Upper lobe of left lung (tissue), 6 donors: ENCODE data around the gene PHACTR1. TPM values are rescaled to one million over a fixed set of nuclear protein-coding genes. Genes with fewer than 3 reads are reported as not detected.

Source experiments
- ATAC-seq, 2 donors: fragments of 200-7000 bp; cut with Tn5 transposase; one replicate each; pipeline ENCODE4 v1.9.1; 2022; ENCODE audit warnings: mild to moderate bottlenecking in 2 of 2, moderate library complexity in 2 of 2; ENCODE audit not compliant: low FRiP score in 2 of 2
- DNase-seq, 2 donors: peaks; one replicate each; pipeline ENCODE4 v3.0.0-alpha.2; 2019 to 2020
- H3K27ac ChIP-seq, 4 donors: fragments of 200-600 bp; sonication (generic); one replicate each; pipeline ENCODE4 v1.5.1; 2016 to 2019
- H3K27me3 ChIP-seq, 4 donors: fragments of 200-600 bp; sonication (generic); one replicate each; pipeline ENCODE4 v1.5.1; 2017 to 2019
- H3K36me3 ChIP-seq, 4 donors: fragments of 200-600 bp; sonication (generic); one replicate each; pipeline ENCODE4 v1.5.1; 2016 to 2019
- H3K4me1 ChIP-seq, 4 donors: fragments of 200-600 bp; sonication (generic); one replicate each; pipeline ENCODE4 v1.5.1; 2018 to 2019
- H3K4me3 ChIP-seq, 4 donors: fragments of 200-600 bp; sonication (generic); one replicate each; pipeline ENCODE4 v1.5.1; 2017 to 2019; ENCODE audit warnings: mild to moderate bottlenecking in 2 of 4, moderate library complexity in 1 of 4
- H3K9me3 ChIP-seq, 4 donors: fragments of 200-600 bp; sonication (generic); one replicate each; pipeline ENCODE4 v1.5.1; 2018 to 2019
- EP300 ChIP-seq, 4 donors: sonication (generic); formaldehyde crosslinking; IDR thresholded peaks; one replicate each; pipeline ENCODE4 v1.5.1; 2017; ENCODE audit warnings: antibody characterized with exemption in 4 of 4, control low read depth in 2 of 4
- POLR2A ChIP-seq, 4 donors: fragments of 450-650 bp; IDR thresholded peaks; one replicate each; pipeline ENCODE4 v1.5.1; 2016 to 2017; ENCODE audit warnings: antibody characterized with exemption in 4 of 4, mild to moderate bottlenecking in 2 of 4
- POLR2AphosphoS5 ChIP-seq, 2 donors: sonication (generic); formaldehyde crosslinking; IDR thresholded peaks; one replicate each; pipeline ENCODE4 v1.5.1; 2017; ENCODE audit warnings: antibody characterized with exemption in 2 of 2
- WGBS, 2 donors: methylation state at CpG; one replicate each; pipeline ENCODE4 v1.1.5; 2017 to 2018; 5-methylcytosine and 5-hydroxymethylcytosine counted together
- total RNA-seq, 6 donors: library from RNA; depleted of rRNA in 4 of 6; stranded (reverse); fragments of >200 nt in 4 of 6; gene quantifications; one replicate each; pipeline versions ENCODE4 v1.1.0 to v1.2.1, GENCODE V29; 2016 to 2021
- TF ChIP-seq, protein P1 (sequence below), 6 experiments: fragments of 450-650 bp in 4 of 6; fragments of 200-600 bp in 2 of 6; sonication (generic) in 2 of 6; IDR thresholded peaks; one replicate each; pipeline ENCODE4 v1.5.1; 2016 to 2019; ENCODE audit warnings: antibody characterized with exemption in 6 of 6
- donor health status: DM: no; HTN: no; CAD: no; lungs with moderate emphysema.
- donor health status: DM: no; HTN: yes; CAD: no; lungs with severe emphysema.

Gene PHACTR1
- total RNA-seq, 6 donors from 2014 or later: 63.2 to 121 (median 90.9) TPM

DNA sequence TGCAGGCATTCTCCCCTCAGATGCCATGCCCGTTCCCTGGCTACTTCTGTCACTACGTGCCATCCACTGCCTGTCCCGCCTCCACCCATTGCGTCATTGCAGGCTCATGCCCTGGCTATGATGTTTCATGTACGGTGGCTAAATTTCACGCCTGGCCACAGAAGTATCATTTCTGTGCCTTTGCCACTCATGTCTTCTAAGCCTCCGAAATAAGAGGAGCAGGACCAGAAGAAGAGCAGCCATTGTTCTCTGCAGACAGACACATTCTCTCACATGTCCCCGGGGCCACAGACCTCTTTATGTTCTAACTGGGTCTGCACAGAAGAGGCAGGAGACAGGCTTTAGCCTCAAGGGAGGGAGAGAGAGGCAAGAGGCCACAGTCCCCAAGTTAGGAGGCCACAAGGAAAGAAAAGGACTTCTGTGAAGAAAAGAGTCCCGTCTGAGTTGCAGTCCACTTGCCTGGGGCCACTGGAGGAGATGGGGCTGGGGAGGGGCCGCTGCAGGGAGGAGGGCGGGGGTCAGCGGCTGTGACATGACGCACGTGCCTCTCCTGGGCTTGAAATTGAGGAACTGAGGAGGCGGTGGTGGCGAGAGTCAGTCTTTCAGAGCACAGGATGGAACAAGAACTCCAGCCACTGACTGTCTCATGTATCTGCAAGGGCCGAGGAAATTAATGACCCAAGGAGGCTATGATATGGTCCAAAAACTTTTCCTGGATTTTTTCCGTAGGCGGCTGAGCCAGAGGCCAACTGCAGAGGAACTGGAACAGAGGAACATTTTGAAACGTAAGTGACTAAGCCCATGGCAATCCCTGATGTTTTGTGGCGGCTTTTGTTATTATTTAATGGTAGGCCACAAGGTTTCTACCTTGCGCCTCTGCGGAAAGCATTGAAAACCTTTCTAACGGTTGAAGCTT lies 555.8 kb downstream of the PHACTR1 start:
- peak; percentile 83 to 88 for ATAC-seq

GRCh38 chr6:13273202-13273930 lies 556.8 kb downstream of the PHACTR1 start:
- Histone ChIP-seq H3K36me3 (peaks cover 0 to 24% (median 9%) of the 10 kb centered on the region in 4 donors), H3K4me1 (peaks cover 0 to 10% (median 9%) of the 10 kb centered on the region in 4 donors), H3K4me3 (peak overlapping the region in 3 of 4 donors; percentile 17 to 36 (median 27)), H3K27ac (peak overlapping the region; percentile 32 to 79 (median 63)), H3K27me3 (no peaks in the 10 kb centered on the region), H3K9me3 (no peaks in the 10 kb centered on the region)
- WGBS, 2 donors: 55 to 73% methylated on average over 10 of the region's 10 CpGs
- TF ChIP-seq EP300 (IDR thresholded peaks at IDR 0.05) (no peak), POLR2A (IDR thresholded peaks at IDR 0.05) (no peak), POLR2AphosphoS5 (IDR thresholded peaks at IDR 0.05) (no peak)
- TF ChIP-seq, protein P1, sequence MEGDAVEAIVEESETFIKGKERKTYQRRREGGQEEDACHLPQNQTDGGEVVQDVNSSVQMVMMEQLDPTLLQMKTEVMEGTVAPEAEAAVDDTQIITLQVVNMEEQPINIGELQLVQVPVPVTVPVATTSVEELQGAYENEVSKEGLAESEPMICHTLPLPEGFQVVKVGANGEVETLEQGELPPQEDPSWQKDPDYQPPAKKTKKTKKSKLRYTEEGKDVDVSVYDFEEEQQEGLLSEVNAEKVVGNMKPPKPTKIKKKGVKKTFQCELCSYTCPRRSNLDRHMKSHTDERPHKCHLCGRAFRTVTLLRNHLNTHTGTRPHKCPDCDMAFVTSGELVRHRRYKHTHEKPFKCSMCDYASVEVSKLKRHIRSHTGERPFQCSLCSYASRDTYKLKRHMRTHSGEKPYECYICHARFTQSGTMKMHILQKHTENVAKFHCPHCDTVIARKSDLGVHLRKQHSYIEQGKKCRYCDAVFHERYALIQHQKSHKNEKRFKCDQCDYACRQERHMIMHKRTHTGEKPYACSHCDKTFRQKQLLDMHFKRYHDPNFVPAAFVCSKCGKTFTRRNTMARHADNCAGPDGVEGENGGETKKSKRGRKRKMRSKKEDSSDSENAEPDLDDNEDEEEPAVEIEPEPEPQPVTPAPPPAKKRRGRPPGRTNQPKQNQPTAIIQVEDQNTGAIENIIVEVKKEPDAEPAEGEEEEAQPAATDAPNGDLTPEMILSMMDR (IDR thresholded peaks at IDR 0.05): no peak
- DNase-seq (no peak), ATAC-seq (peak in 1 of 2 donors; percentile 5)

More for the DNA sequence above, 555.8 kb downstream of the PHACTR1 start:
- peak overlapping the region; percentile 32 to 79 (median 63) for H3K27ac ChIP-seq
- no peaks in the 10 kb centered on the region for H3K27me3 ChIP-seq
- peak overlapping the region in 3 of 4 donors; percentile 17 to 36 (median 27) for H3K4me3 ChIP-seq
- peaks cover 0 to 10% (median 9%) of the 10 kb centered on the region in 4 donors for H3K4me1 ChIP-seq
- H3K9me3 ChIP-seq: no peaks in the 10 kb centered on the region
- TF ChIP-seq, protein P1 (IDR thresholded peaks at IDR 0.05): no peak
- no peak for TF ChIP-seq EP300 (IDR thresholded peaks at IDR 0.05)
- peak; percentile 29 to 43 for TF ChIP-seq POLR2AphosphoS5 (IDR thresholded peaks at IDR 0.05)
- TF ChIP-seq POLR2A (IDR thresholded peaks at IDR 0.05): peak in 1 of 4 donors; percentile 69
- peak; percentile 79 to 82 for DNase-seq
- peaks cover 0 to 14% (median 5%) of the 10 kb centered on the region in 4 donors for H3K36me3 ChIP-seq
- 66 to 82% methylated on average over 24 of the region's 24 CpGs for WGBS, 2 donors

DNA sequence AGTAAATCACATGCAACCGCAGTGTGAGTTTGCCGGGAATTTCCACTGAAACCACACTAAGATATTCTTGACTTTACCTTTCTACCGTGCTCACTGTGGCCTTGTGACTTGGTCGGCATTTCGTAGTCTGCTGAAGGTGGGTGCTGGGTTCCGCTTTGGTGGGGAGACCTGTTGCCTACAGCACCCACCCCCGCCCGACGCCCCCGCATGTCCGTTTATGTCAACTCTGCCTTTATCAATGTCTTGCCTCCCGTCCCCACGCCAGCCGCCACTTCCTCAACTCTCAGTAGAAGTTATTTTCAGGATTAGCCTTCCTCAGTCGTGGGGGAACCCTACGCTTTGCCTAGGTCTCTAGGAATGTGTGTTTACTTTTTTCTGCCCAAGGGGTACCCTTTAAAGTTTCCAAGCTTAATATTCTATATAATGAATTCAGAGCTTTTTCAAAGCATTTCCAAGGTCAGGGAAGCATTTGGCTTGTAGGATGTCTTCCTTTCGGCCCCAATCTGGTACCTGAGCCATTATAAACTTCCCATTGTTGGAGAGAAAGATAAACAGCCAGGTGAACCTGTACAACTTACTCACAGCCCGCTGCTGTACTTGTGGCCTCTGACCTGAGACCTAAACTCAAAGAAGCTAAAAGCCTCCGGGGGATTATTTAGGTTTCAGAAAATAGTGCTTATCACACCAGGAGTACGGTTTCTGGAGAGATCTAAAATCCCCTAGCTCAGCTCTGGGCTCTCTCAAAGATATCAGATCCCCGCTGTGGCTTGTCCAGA lies 557.6 kb downstream of the PHACTR1 start:
- DNase-seq (peak; percentile 71 to 83), ATAC-seq (peak in 1 of 2 donors; percentile 50)
- H3K27ac ChIP-seq: peak overlapping the region in 3 of 4 donors; percentile 61 to 79 (median 65)
- peak overlapping the region in 3 of 4 donors; percentile 17 to 36 (median 27) for H3K4me3 ChIP-seq
- H3K9me3 ChIP-seq: no peaks in the 10 kb centered on the region
- TF ChIP-seq, protein P1 (IDR thresholded peaks at IDR 0.05): no peak
- TF ChIP-seq POLR2A (IDR thresholded peaks at IDR 0.05) (peak in 1 of 4 donors; percentile 49), EP300 (IDR thresholded peaks at IDR 0.05) (no peak), POLR2AphosphoS5 (IDR thresholded peaks at IDR 0.05) (peak in 1 of 2 donors; percentile 30)
- no peaks in the 10 kb centered on the region for H3K27me3 ChIP-seq
- peaks cover 0 to 25% (median 11%) of the 10 kb centered on the region in 4 donors for H3K36me3 ChIP-seq
- H3K4me1 ChIP-seq: peaks cover 0 to 7% (median 6%) of the 10 kb centered on the region in 4 donors
- 57 to 78% methylated on average over 19 to 21 of the region's 21 CpGs for WGBS, 2 donors

DNA sequence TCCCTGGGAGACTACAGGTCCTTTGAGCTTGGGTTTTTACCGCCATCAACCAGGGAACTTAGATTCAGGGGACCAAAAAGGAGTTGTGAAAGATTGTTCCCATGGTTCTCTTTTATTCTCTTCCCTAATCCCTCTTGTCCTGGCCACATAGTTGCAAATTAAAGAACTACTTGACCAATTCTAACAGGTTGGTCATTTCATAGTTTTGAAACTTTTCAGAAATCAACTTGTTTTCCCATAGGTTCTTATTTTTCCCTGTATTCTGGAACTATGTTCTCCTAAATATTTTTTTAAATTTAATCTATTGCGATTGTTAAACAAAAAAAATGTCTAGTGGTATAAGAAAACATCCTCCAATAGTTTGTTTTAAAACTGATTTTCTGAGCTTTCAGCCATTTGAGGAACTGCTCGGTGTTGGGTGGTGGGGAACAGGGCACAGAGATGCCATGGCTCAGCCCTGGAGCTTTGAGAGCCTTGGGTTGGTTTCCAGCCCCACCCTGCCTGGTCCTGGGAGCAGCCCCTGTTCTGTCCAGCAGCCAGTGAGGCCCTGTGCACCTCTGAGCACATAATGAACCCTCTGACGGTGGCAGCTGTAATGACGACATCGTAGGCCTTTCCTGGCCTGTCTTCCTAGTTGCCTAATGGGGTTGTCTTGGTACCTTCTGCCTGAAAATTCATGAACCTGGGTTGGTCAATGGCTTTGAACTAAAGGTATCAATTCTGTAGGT lies 558.3 kb downstream of the PHACTR1 start:
- no peak for DNase-seq
- Histone ChIP-seq H3K36me3 (peaks cover 2 to 30% (median 16%) of the 10 kb centered on the region in 4 donors), H3K4me3 (peak overlapping the region in 1 of 4 donors; percentile 36), H3K27ac (peak overlapping the region in 3 of 4 donors; percentile 18 to 79 (median 22)), H3K9me3 (no peaks in the 10 kb centered on the region), H3K4me1 (no peaks in the 10 kb centered on the region), H3K27me3 (no peaks in the 10 kb centered on the region)
- no peak for ATAC-seq
- TF ChIP-seq, protein P1 (IDR thresholded peaks at IDR 0.05): no peak
- no peak for TF ChIP-seq POLR2A (IDR thresholded peaks at IDR 0.05)
- TF ChIP-seq EP300 (IDR thresholded peaks at IDR 0.05): no peak
- no peak for TF ChIP-seq POLR2AphosphoS5 (IDR thresholded peaks at IDR 0.05)
- WGBS, 2 donors: 67 to 83% methylated on average over 3 to 6 of the region's 6 CpGs
